GM21367 (cell line): ENCODE data around the gene UNC119.
"Not testable (repeated sequence)": the region's sequence is repeated elsewhere in the genome, so short reads cannot be mapped to it uniquely, and the experiment has no call there.

Experiments
- ATAC-seq: cut with Tn5 transposase; IDR thresholded peaks from one replicate; pipeline ENCODE4 v1.9.1; 2021; ENCODE audit not compliant: unreplicated experiment

UNC119 gene

GRCh38 chr17:28523186-28523585 lies 29.2 kb downstream of the UNC119 start:
- ATAC-seq: no peak

DNA sequence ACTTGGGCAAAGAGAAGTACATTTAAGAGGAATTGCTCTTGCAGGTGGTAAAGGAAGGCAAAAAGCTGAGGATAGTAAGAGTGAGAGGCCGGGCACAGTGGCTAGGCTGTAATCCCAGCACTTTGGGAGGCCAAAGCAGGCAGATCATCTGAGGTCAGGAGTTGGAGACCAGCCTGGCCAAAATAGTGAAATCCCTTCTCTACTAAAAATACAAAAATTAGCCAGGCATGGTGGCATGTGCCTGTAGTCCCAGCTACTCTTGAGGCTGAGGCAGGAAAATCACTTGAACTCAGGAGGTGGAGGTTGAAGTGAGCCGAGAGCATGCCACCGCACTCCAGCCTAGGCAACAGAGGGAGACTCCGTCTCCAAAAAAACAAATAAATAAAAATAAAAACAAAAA lies 30.1 kb downstream of the UNC119 start:
- ATAC-seq: not testable (repeated sequence)

GRCh38 chr17:28521311-28522085 lies 30.9 kb downstream of the UNC119 start:
- no peak for ATAC-seq

DNA sequence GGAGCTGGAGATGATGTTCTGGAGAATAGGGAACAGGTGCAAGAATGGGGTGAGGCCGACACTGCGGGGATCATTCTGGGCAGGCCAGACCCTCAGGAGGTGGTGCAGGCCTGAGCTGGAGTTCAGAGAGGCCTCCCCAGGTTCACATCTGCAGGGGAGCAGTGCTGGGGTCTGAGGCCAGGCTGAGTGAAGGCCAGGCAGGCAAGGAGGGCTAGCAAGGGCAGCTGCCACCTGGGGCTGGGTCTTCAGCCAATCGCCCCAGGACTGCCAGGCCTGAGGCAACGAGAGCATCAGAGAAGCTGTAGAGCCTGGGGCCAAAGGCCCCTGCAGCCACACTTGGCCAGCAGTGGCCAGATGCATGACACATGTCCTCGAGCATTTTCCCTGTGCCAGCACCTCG lies 31.7 kb downstream of the UNC119 start:
- no peak for ATAC-seq

DNA sequence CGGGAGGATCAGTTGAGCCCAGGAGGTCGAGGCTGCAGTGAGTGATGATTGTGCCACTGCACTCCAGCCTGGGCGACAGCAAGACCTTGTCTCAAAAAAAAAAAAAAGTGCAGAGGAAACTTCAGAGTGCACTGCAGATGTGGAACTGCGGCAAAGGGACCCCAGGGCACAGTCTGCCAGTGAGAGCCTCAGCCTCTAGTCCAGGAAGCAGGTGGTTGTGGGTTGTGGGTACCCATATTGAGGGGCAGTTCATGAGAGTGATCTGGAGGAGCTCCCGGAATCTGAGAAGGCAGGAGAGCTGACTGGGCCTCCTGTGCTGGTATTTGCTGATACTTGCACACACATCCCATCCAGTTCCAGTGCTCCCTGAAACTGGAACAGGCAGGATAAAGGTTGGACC lies 33.2 kb downstream of the UNC119 start:
- no peak for ATAC-seq

DNA sequence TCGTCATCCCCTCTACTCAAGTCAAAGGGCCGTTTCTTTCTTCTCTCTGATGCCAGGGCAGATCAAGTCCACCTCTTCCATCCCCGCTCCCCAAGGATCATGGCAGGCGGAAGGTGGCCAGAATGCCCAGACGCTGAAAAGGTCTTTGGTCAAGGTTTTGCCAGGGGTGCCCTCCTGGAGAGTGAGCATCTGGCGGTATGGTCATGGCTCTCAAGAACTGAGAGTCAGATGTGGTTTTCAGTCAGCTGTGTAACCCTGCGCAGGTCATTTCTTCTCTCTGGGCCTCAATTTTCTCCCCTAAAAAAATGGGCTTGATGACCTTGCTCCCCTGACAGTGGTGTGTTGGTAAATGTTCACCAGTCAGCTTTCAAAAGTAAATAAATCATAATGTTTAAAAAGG lies 33.8 kb downstream of the UNC119 start:
- no peak for ATAC-seq

- ATAC-seq: no peak
Measured at GRCh38 chr17:28518132-28518531, 34.3 kb downstream of the UNC119 start.

- ATAC-seq: no peak
Measured at GRCh38 chr17:28515518-28515917, 36.9 kb downstream of the UNC119 start.

DNA sequence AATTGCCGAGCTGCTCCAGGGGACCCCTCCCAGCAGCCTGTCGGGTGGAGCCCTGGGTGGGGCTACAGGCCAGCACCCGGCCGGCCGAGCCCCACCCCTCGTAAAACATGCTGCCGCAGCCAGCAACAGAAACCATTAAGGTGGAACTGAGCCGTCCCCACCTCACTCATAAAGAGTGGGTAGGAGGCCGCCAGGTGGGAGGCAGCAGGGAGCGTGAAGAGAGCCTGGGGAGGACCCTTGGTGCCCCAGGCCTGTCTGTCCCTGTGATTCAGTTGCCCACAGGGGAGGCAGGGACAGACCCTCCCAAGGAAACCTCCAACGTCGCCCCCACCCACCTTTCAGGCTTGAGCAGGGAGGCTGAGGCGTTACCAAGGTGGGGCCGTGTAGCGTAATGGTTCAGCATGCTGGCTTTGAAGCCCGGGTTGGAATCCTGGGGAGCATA lies 37.8 kb downstream of the UNC119 start:
- no peak for ATAC-seq

DNA sequence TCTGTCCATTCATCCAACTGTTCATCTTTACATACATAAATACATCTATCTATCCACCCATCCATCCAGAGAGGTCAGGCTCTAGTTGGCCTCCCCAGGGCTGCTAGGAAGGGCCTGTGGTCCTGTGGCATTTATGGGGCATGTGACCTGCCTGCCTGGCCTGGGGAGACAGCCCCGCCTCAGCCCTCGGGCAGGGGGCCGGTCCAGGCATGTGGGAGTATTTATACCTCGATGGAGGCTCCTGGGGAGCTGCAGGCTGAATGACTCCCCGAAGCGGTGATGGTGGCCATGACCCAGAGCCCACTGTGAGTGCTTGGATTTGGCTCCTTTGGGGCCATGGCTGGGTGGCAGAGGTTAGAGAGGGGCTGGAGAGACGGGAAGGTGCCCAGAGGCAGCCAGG lies 38.9 kb downstream of the UNC119 start:
- no peak for ATAC-seq

- ATAC-seq: no peak
Measured at GRCh38 chr17:28511858-28512461, 40.5 kb downstream of the UNC119 start.

DNA sequence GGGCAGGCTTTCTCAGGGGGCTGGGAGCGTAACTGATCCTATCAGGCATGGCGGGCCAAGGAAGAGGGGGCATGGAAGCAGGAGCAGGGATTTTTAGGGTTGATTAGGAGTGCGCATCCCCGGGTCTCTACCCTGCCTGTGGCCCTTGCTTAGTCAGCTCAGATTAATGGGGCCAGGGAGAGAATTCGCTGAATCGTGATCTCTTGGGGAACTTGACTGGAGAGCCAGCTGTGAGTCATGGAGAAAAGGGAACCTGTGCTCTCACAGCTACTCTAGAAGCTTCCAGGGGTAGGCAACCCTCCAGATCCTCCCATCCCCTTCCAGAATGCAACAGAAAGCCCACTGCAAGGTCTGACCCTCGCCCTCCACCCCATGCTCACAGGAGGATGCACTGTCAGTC lies 42.6 kb downstream of the UNC119 start:
- no peak for ATAC-seq

GRCh38 chr17:28508211-28508724 lies 44.2 kb downstream of the UNC119 start:
- no peak for ATAC-seq

- ATAC-seq: no peak
Measured at GRCh38 chr17:28507567-28508203, 44.7 kb downstream of the UNC119 start.

GRCh38 chr17:28506763-28507487 lies 45.5 kb downstream of the UNC119 start:
- no peak for ATAC-seq

DNA sequence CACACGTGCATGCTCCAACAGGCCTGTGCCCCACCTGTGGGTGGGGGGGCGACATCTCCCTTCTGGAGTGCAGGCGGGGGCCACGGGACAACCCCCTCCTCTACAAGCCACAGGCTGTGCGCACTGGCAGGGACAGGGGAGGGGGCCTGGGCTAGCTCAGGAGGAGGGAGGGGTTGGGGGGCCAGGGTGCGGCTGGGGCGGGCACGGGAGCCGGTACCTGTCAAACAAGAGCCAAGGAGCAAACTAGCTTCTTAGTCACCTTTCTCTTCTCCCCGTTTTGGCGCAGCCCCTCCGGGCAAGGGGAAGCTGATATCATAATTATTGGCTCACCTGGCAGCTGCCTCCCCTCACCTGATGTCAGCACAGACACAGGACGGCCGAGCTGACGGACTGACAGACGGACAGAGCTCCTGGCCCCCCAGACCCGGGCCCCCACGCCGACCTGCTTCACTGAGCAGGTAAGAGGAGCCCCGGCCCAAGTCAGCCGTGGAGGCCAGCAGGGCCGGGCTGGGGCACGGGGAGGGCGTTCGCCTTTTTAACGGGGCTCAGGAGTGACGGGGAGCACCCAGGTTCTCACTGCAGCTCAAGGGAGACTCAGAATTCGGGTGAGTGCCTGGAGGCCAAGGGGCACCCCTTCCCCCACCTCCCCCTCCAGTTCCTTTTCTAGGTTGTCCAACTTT lies 46.3 kb downstream of the UNC119 start, which contains the start of gene FOXN1:
TSS of gene FOXN1 (plus strand) at position 363 of the 680 bp plus-strand sequence. CDS start 17,622 bp downstream, outside the sequence.
- no peak for ATAC-seq

- ATAC-seq: no peak
Measured at GRCh38 chr17:28503420-28503819, 49.0 kb downstream of the UNC119 start.

DNA sequence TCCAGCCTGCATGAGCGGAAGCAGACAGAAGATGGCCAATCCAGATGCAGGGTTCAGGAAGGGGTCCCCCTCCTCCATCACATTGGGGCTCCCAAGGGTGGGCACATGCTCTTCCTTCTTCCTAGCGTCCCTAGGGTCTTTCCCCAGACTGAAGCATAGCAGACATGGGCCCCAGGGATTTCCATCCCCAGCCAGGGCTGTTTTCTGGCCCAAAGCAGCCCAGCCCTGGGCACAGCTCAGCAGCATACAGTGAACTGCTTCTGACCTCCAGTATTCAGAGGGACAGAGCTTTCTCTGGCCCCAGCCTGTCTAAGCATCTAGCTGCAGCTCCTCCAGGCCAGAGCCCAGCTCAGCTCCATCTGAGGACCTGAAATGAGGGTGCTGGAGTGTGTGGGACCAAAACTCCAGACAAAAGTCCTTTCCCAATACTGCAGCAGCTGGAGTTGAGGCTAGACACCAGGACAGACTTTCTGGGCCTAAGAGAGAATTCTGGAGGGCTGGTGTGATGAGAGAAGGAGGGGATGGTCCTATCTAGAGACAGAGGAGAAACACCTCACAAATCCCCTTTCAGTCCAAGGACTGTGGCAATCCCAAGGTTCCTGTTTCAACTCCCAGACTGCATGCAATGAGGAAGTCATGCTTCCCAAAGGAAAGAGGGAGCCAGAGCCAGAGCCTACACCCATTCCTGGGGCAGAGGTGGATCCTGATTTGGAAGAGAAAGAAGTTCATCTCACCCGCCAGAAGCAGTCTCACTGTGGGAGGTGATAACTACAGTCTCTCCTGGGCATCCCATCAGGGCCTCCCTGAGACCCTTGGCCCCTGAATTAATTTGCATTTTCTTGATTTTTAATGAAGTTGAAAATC lies 50.8 kb downstream of the UNC119 start:
- ATAC-seq: no peak

DNA sequence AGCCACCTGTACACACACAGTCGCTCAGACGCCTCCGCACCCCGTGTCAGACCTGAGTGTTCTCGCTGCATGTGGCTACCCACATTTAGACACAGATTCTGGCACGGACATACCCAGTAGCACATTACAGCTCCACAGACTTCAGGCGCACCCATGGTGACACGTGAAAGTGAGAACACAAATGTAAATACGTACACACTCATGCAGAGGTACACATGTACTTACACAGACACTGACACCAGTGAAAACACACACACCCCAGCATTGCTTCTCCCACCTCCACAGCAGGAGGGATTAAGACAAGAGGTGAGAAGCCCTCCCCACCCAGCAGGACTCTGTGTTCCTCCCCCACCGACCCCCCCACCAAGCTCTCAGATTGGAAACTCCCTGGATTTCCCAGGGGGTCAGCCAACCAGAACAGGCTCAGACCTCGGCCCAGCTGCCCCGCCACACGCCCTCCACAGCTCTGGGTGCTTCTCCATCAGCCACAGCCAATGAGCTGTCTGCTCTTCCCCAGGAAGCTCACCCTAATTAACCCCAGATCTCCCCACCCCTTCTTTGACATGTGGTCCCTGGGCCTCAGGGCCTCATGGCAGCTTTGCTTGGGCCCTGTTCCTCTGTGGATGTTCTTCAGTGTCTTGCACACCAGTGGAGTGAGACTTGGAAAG lies 51.6 kb downstream of the UNC119 start:
- no peak for ATAC-seq
